Measurements from ENCODE around the gene SLC13A5.
A peak's percentile ranks its signal among the peaks of the same experiment; 100 is the strongest.

SLC13A5 gene

GRCh38 chr17:6721744-6722143 lies 8.6 kb upstream of the SLC13A5 start:
- H3K9ac ChIP-seq (ENCODE audit: insufficient read length, low read depth), result no peak overlapping the region
- no peaks in the 10 kb centered on the region for H3K36me3 ChIP-seq (ENCODE audit: insufficient read depth, insufficient read length, low read length)
- no peak for DNase-seq (ENCODE audit: low read depth, low spot score)
- no peak overlapping the region for H3K4me3 ChIP-seq (ENCODE audit: insufficient read length, low read depth)
- TF ChIP-seq SUZ12 (IDR thresholded peaks at IDR 0.05; ENCODE audit: extremely low read depth, insufficient read depth, insufficient read length) (no peak), YY1 (IDR thresholded peaks at IDR 0.05; ENCODE audit: insufficient read depth, insufficient read length) (no peak), ZNF274 (IDR thresholded peaks at IDR 0.05; ENCODE audit: low read depth, low read length) (no peak)
- no peaks in the 10 kb centered on the region for H3K4me1 ChIP-seq (ENCODE audit: insufficient read depth, insufficient read length)
- H3K27me3 ChIP-seq (ENCODE audit: insufficient read depth, insufficient read length), result no peaks in the 10 kb centered on the region
- H3K9me3 ChIP-seq (ENCODE audit: insufficient read depth, low read length), result no peaks in the 10 kb centered on the region

GRCh38 chr17:6716736-6717135 lies 3.6 kb upstream of the SLC13A5 start:
- no peaks in the 10 kb centered on the region for H3K36me3 ChIP-seq (ENCODE audit: insufficient read depth, insufficient read length, low read length)
- TF ChIP-seq SUZ12 (IDR thresholded peaks at IDR 0.05; ENCODE audit: extremely low read depth, insufficient read depth, insufficient read length), result no peak
- TF ChIP-seq ZNF274 (IDR thresholded peaks at IDR 0.05; ENCODE audit: low read depth, low read length), result no peak
- TF ChIP-seq YY1 (IDR thresholded peaks at IDR 0.05; ENCODE audit: insufficient read depth, insufficient read length), result no peak
- peaks cover 4% of the 10 kb centered on the region for H3K4me1 ChIP-seq (ENCODE audit: insufficient read depth, insufficient read length)
- DNase-seq (ENCODE audit: low read depth, low spot score), result no peak
- H3K27me3 ChIP-seq (ENCODE audit: insufficient read depth, insufficient read length), result peaks cover 10% of the 10 kb centered on the region
- no peaks in the 10 kb centered on the region for H3K9me3 ChIP-seq (ENCODE audit: insufficient read depth, low read length)
- H3K4me3 ChIP-seq (ENCODE audit: insufficient read length, low read depth), result no peak overlapping the region
- no peak overlapping the region for H3K9ac ChIP-seq (ENCODE audit: insufficient read length, low read depth)

DNA sequence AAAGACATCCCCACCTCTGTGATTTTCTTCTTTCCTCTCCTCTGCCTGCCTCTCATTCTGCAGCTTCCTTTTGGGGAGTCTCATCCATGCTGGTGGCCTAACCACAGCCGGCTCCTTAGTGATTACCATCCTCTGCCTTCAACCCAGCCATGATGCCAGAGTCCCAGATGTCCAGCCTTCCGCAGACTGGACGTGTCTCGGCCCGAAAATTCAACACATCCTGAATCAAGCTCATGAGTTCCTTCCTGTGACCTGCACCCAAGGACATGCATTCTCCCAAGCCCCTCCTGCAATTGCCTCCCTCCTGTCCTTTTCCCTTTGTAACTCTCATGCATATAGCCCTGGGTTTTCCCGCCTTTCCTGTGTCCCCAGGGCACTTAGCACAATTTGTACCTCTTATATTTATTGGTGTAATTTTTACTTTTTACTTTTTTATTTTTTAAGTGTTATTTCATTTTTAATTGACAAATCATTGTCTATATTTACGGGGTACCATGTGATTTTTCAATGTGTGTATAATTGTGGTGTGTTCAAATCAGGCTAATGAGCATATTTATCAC lies 1.2 kb upstream of the SLC13A5 start:
- Histone ChIP-seq H3K4me1 (ENCODE audit: insufficient read depth, insufficient read length) (peaks cover 6% of the 10 kb centered on the region), H3K9ac (ENCODE audit: insufficient read length, low read depth) (peak overlapping the region; percentile 81), H3K9me3 (ENCODE audit: insufficient read depth, low read length) (no peaks in the 10 kb centered on the region), H3K36me3 (ENCODE audit: insufficient read depth, insufficient read length, low read length) (no peaks in the 10 kb centered on the region), H3K27me3 (ENCODE audit: insufficient read depth, insufficient read length) (peaks cover 10% of the 10 kb centered on the region), H3K4me3 (ENCODE audit: insufficient read length, low read depth) (peak overlapping the region; percentile 54)
- TF ChIP-seq YY1 (IDR thresholded peaks at IDR 0.05; ENCODE audit: insufficient read depth, insufficient read length) (no peak), SUZ12 (IDR thresholded peaks at IDR 0.05; ENCODE audit: extremely low read depth, insufficient read depth, insufficient read length) (no peak), ZNF274 (IDR thresholded peaks at IDR 0.05; ENCODE audit: low read depth, low read length) (no peak)
- DNase-seq (ENCODE audit: low read depth, low spot score), result no peak

DNA sequence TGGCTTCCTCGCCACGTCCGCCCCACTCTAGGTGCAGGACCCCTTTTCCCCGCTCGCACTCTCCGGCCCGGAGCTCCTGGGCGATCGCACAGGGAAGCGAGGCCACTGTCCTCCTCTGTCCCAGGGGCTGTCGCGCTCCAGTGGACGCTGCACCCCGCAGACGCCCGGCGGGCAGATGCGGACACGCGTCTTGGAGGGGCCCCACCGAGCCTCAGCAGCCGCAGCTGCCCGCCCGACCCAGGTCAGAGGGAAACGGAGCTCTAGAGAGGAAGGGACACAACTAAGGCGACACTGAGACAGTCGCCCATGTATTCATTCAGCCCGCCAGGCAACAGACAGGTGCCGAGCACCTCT lies 726 bp upstream of the SLC13A5 start:
- H3K27me3 ChIP-seq (ENCODE audit: insufficient read depth, insufficient read length), result peaks cover 10% of the 10 kb centered on the region
- H3K4me3 ChIP-seq (ENCODE audit: insufficient read length, low read depth), result peak overlapping the region; percentile 54
- H3K4me1 ChIP-seq (ENCODE audit: insufficient read depth, insufficient read length), result peaks cover 6% of the 10 kb centered on the region
- H3K36me3 ChIP-seq (ENCODE audit: insufficient read depth, insufficient read length, low read length), result no peaks in the 10 kb centered on the region
- no peak for DNase-seq (ENCODE audit: low read depth, low spot score)
- H3K9me3 ChIP-seq (ENCODE audit: insufficient read depth, low read length), result no peaks in the 10 kb centered on the region
- TF ChIP-seq YY1 (IDR thresholded peaks at IDR 0.05; ENCODE audit: insufficient read depth, insufficient read length), result no peak
- no peak for TF ChIP-seq ZNF274 (IDR thresholded peaks at IDR 0.05; ENCODE audit: low read depth, low read length)
- no peak for TF ChIP-seq SUZ12 (IDR thresholded peaks at IDR 0.05; ENCODE audit: extremely low read depth, insufficient read depth, insufficient read length)
- H3K9ac ChIP-seq (ENCODE audit: insufficient read length, low read depth), result peak overlapping the region; percentile 81

DNA sequence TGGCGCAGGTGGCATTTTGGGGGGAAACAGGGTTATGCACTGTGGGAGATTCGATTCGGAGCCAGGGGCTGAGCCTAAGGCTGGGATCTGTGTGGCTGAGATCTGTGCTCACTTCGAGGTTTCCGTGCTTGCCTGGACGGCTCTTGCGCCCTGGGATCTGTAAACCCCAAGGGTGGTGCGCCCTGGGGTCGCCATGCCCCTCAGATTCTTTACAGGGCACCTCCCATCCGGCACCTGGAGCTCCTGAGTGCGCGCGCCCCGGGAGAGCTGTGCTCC lies 377 bp downstream of the SLC13A5 start:
- DNase-seq (ENCODE audit: low read depth, low spot score), result no peak
- Histone ChIP-seq H3K27me3 (ENCODE audit: insufficient read depth, insufficient read length) (peaks cover 10% of the 10 kb centered on the region), H3K4me3 (ENCODE audit: insufficient read length, low read depth) (peak overlapping the region; percentile 54), H3K9ac (ENCODE audit: insufficient read length, low read depth) (peak overlapping the region; percentile 79), H3K9me3 (ENCODE audit: insufficient read depth, low read length) (no peaks in the 10 kb centered on the region), H3K4me1 (ENCODE audit: insufficient read depth, insufficient read length) (peaks cover 6% of the 10 kb centered on the region), H3K36me3 (ENCODE audit: insufficient read depth, insufficient read length, low read length) (no peaks in the 10 kb centered on the region)
- TF ChIP-seq SUZ12 (IDR thresholded peaks at IDR 0.05; ENCODE audit: extremely low read depth, insufficient read depth, insufficient read length) (no peak), ZNF274 (IDR thresholded peaks at IDR 0.05; ENCODE audit: low read depth, low read length) (no peak), YY1 (IDR thresholded peaks at IDR 0.05; ENCODE audit: insufficient read depth, insufficient read length) (no peak)

DNA sequence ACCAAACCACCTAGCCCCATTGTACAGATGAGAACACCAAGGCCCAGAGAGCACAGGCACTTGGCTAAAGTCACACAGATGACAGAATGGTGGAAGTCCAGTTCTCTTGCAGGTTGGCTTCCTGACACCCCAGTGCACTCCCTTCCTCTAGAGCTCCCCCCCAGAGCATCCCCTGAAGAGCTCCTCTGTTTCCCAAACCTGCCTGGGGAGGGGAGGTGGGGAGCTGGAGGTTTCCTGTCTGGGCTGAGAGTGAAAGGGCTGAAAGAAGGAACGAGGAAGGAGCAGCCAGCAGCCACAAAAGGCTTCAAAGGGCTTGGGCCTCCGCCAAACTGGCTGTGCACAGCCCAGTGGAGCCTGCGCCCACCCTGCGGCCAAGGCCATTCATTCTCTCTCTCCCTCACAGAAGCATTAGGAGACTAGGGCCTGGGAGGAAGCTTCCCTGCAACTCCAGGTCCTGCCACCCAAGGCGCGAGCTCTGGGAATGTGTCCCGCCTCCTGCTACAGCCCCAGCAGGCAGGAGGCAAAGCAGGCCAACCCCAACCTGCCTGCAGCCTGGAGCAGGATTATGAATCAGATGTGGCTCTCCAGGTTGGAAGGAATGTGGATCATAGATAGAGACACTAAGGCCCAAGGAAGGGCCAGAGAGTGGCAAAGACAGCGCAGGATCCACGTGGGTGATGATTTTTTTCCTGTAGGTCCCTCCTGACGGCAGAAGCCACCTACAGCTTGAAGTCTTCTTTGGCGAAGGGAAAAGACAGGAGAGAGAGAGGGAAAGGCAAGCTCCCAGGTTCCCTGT lies 913 bp downstream of the SLC13A5 start:
- H3K9ac ChIP-seq (ENCODE audit: insufficient read length, low read depth), result peak overlapping the region; percentile 79
- H3K27me3 ChIP-seq (ENCODE audit: insufficient read depth, insufficient read length), result peaks cover 10% of the 10 kb centered on the region
- no peaks in the 10 kb centered on the region for H3K9me3 ChIP-seq (ENCODE audit: insufficient read depth, low read length)
- H3K36me3 ChIP-seq (ENCODE audit: insufficient read depth, insufficient read length, low read length), result no peaks in the 10 kb centered on the region
- peak; percentile 30 for DNase-seq (ENCODE audit: low read depth, low spot score)
- H3K4me3 ChIP-seq (ENCODE audit: insufficient read length, low read depth), result peak overlapping the region; percentile 54
- peaks cover 6% of the 10 kb centered on the region for H3K4me1 ChIP-seq (ENCODE audit: insufficient read depth, insufficient read length)
- no peak for TF ChIP-seq SUZ12 (IDR thresholded peaks at IDR 0.05; ENCODE audit: extremely low read depth, insufficient read depth, insufficient read length)
- no peak for TF ChIP-seq YY1 (IDR thresholded peaks at IDR 0.05; ENCODE audit: insufficient read depth, insufficient read length)
- TF ChIP-seq ZNF274 (IDR thresholded peaks at IDR 0.05; ENCODE audit: low read depth, low read length), result no peak

DNA sequence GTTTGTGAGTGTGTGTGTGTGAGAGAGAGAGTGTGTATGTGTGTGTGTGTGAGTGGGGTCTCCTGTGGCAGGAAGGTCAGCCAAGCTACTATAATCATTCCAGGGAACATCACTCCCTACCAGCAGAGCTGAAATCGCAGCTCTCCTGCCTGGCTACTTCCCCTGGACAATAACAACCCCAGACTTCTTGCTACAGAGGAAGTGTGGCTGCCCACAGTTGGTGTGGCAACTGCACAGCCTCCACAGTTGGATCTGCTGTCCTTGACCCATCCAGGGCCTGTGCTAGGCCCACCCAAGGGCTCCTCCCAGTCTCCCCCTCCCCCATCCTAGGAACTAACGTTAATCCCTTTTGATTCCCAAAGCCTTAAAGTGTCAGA lies 1.5 kb downstream of the SLC13A5 start:
- Histone ChIP-seq H3K4me3 (ENCODE audit: insufficient read length, low read depth) (no peak overlapping the region), H3K9ac (ENCODE audit: insufficient read length, low read depth) (no peak overlapping the region), H3K9me3 (ENCODE audit: insufficient read depth, low read length) (no peaks in the 10 kb centered on the region), H3K27me3 (ENCODE audit: insufficient read depth, insufficient read length) (peaks cover 10% of the 10 kb centered on the region), H3K4me1 (ENCODE audit: insufficient read depth, insufficient read length) (peaks cover 6% of the 10 kb centered on the region), H3K36me3 (ENCODE audit: insufficient read depth, insufficient read length, low read length) (no peaks in the 10 kb centered on the region)
- TF ChIP-seq ZNF274 (IDR thresholded peaks at IDR 0.05; ENCODE audit: low read depth, low read length), result no peak
- no peak for TF ChIP-seq SUZ12 (IDR thresholded peaks at IDR 0.05; ENCODE audit: extremely low read depth, insufficient read depth, insufficient read length)
- no peak for TF ChIP-seq YY1 (IDR thresholded peaks at IDR 0.05; ENCODE audit: insufficient read depth, insufficient read length)
- DNase-seq (ENCODE audit: low read depth, low spot score), result no peak

Data from NT2/D1 (cell line).